Tibial nerve (tissue), 4 donors: ENCODE data around the gene DNAJC12. TPM values are rescaled to one million over a fixed set of nuclear protein-coding genes. Genes with fewer than 3 reads are reported as not detected.

ENCODE experiments used
- DNase-seq, 2 donors: peaks; one replicate each; pipeline ENCODE4 v3.0.0-alpha.2; 2019; ENCODE audit warnings: low spot score in 2 of 2
- H3K27ac ChIP-seq, 4 donors: fragments of 200-600 bp; sonication (generic) in 3 of 4; one replicate each; pipeline ENCODE4 v1.5.1; 2017 to 2019; ENCODE audit warnings: mild to moderate bottlenecking in 1 of 4
- H3K27me3 ChIP-seq, 2 donors: fragments of 200-600 bp; sonication (generic) in 1 of 2; one replicate each; pipeline versions ENCODE4 v1.5.1 to v1.6.0; 2017 to 2019
- H3K36me3 ChIP-seq, 3 donors: fragments of 200-600 bp; sonication (generic); one replicate each; pipeline ENCODE4 v1.5.1; 2018 to 2019
- H3K4me1 ChIP-seq, 4 donors: fragments of 200-600 bp; sonication (generic) in 3 of 4; one replicate each; pipeline ENCODE4 v1.5.1; 2017 to 2019
- H3K4me3 ChIP-seq, 4 donors: fragments of 200-600 bp; sonication (generic) in 3 of 4; one replicate each; pipeline ENCODE4 v1.5.1; 2017 to 2019; ENCODE audit warnings: mild to moderate bottlenecking in 1 of 4, moderate library complexity in 1 of 4
- H3K9me3 ChIP-seq, 4 donors: fragments of 200-600 bp; sonication (generic) in 3 of 4; one replicate each; pipeline ENCODE4 v1.5.1; 2017 to 2019
- EP300 ChIP-seq, 2 donors: sonication (generic); formaldehyde crosslinking; IDR thresholded peaks; one replicate each; pipeline ENCODE4 v1.6.1; 2017; ENCODE audit warnings: antibody characterized with exemption in 2 of 2, mild to moderate bottlenecking in 1 of 2
- POLR2A ChIP-seq, 2 donors: fragments of 450-650 bp; IDR thresholded peaks; one replicate each; pipeline ENCODE4 v1.6.1; 2017; ENCODE audit warnings: antibody characterized with exemption in 2 of 2, mild to moderate bottlenecking in 2 of 2, moderate library complexity in 2 of 2
- WGBS, 2 donors: methylation state at CpG; one replicate each; pipeline ENCODE4 v1.1.5; 2018; 5-methylcytosine and 5-hydroxymethylcytosine counted together
- small RNA-seq: library from RNA; depleted of rRNA; stranded (forward); fragments of <200 nt; gene quantifications from one replicate; pipeline ENCODE3, GENCODE V24; 2016
- total RNA-seq, 4 donors: library from RNA; depleted of rRNA; stranded (reverse); fragments of >200 nt; gene quantifications; one replicate each; pipeline ENCODE4 v1.1.0, GENCODE V29; 2016
- TF ChIP-seq, protein P1 (sequence below), 5 experiments: fragments of 200-600 bp in 3 of 5; fragments of 450-650 bp in 2 of 5; sonication (generic) in 3 of 5; IDR thresholded peaks; one replicate each; pipeline ENCODE4 v1.5.1; 2016 to 2019; ENCODE audit warnings: antibody characterized with exemption in 5 of 5, mild to moderate bottlenecking in 3 of 5, moderate library complexity in 2 of 5

The DNAJC12 gene
- total RNA-seq, 4 donors from 2014 or later = 1.2 to 5.4 (median 3.3) TPM

DNA sequence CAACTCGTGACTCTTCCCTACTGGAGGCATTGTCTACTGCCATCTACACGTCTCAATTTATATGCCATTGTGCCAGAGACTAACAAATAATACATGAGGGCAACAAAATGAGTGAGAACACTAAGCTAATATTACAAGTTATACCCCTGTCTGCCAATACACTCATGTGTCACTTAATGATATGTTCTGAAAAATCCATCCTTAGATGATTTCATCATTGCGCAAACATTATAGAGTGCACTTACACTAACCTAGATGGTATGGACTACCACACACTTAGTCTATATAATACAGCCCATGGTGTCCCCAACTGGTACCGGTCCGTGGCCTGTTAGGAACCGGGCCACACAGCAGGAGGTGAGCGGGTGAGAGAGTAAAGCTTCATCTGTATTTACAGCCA is 77.7 kb downstream of the DNAJC12 start:
- Histone ChIP-seq H3K4me3 (no peak overlapping the region), H3K27ac (no peak overlapping the region), H3K36me3 (no peaks in the 10 kb centered on the region), H3K27me3 (no peaks in the 10 kb centered on the region), H3K9me3 (no peaks in the 10 kb centered on the region), H3K4me1 (peaks cover 0 to 7% (median 3%) of the 10 kb centered on the region in 4 donors)
- DNase-seq = no peak
- TF ChIP-seq EP300 (IDR thresholded peaks at IDR 0.05) = no peak
- TF ChIP-seq POLR2A (IDR thresholded peaks at IDR 0.05) = no peak
- TF ChIP-seq, protein P1, sequence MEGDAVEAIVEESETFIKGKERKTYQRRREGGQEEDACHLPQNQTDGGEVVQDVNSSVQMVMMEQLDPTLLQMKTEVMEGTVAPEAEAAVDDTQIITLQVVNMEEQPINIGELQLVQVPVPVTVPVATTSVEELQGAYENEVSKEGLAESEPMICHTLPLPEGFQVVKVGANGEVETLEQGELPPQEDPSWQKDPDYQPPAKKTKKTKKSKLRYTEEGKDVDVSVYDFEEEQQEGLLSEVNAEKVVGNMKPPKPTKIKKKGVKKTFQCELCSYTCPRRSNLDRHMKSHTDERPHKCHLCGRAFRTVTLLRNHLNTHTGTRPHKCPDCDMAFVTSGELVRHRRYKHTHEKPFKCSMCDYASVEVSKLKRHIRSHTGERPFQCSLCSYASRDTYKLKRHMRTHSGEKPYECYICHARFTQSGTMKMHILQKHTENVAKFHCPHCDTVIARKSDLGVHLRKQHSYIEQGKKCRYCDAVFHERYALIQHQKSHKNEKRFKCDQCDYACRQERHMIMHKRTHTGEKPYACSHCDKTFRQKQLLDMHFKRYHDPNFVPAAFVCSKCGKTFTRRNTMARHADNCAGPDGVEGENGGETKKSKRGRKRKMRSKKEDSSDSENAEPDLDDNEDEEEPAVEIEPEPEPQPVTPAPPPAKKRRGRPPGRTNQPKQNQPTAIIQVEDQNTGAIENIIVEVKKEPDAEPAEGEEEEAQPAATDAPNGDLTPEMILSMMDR (IDR thresholded peaks at IDR 0.05) = no peak
- 92 to 97% methylated on average over 7 of the region's 7 CpGs for WGBS, 2 donors

Small RNAs within 50 kb of the gene (small RNA-seq; reads per million reads assigned to genes)
- gene RN7SL394P (not detected), gene RNU6-1250P (not detected), gene RNU6-523P (not detected)

Other genes with a start within 250 kb of the DNAJC12 start
- 10 to 100 TPM; 15.9 to 36.1 (median 23.1) TPM for gene CTNNA3, start 142.0 kb downstream of the DNAJC12 start, total RNA-seq
- gene SIRT1, start 46.5 kb upstream of the DNAJC12 start, total RNA-seq = 10 to 100 TPM; 23.4 to 42.8 (median 35.3) TPM
- 10 to 100 TPM; 38.1 to 57.0 (median 54.1) TPM for gene HERC4, start 237.1 kb upstream of the DNAJC12 start, total RNA-seq